ENCODE measurements around the gene LPP. TPM values are rescaled to one million over a fixed set of nuclear protein-coding genes. Genes with fewer than 3 reads are reported as not detected.

LPP gene
- total and polyA plus RNA-seq, 2 of the 13 experiments (the other 11 are each of a cell fraction or from before 2014, with no cell fraction given): 19.2 to 29.9 TPM

GRCh38 chr3:188153437-188154013 lies 432 bp upstream of the LPP start (continued):
- TF ChIP-seq ZNF274 (CRISPR knock-in tag; IDR thresholded peaks at IDR 0.05) (peak; percentile 32; the same call in 1 of the 2 replicates), CREM (IDR thresholded peaks at IDR 0.05) (peak; percentile 58; the same call in 1 of the 2 replicates), CREM (CRISPR knock-in tag; IDR thresholded peaks at IDR 0.05) (no peak), ZNF704 (CRISPR knock-in tag; IDR thresholded peaks at IDR 0.05; ENCODE audit: borderline replicate concordance) (0 out of 2 replicates have a peak, but pooled peaks have one; percentile 8), ELF3 (CRISPR knock-in tag; IDR thresholded peaks at IDR 0.05) (peak; percentile 43), SMARCE1 (IDR thresholded peaks at IDR 0.05; ENCODE audit: borderline replicate concordance) (no peak), BCL6 (CRISPR knock-in tag; IDR thresholded peaks at IDR 0.05) (peak; percentile 66), DZIP1 (CRISPR knock-in tag; IDR thresholded peaks at IDR 0.05) (no peak), CCDC6 (CRISPR knock-in tag; IDR thresholded peaks at IDR 0.05) (no peak), RFXANK (CRISPR knock-in tag; IDR thresholded peaks at IDR 0.05) (peak; percentile 34; the same call in 1 of the 2 replicates), ISL2 (CRISPR knock-in tag; IDR thresholded peaks at IDR 0.05) (no peak), POLR2A (IDR thresholded peaks at IDR 0.05; ENCODE audit: insufficient read depth in 1 of 2, low read depth in 2 of 2, low read length in 2 of 2) (no peak; a peak in 2 of 4 replicates), ZUFSP (CRISPR knock-in tag; IDR thresholded peaks at IDR 0.05; ENCODE audit: borderline replicate concordance) (no peak), PITX1 (CRISPR knock-in tag; IDR thresholded peaks at IDR 0.05) (0 out of 2 replicates have a peak, but pooled peaks have one; percentile 19), THRA (CRISPR knock-in tag; IDR thresholded peaks at IDR 0.05; ENCODE audit: borderline replicate concordance) (0 out of 2 replicates have a peak, but pooled peaks have one; percentile 17), ZNF784 (CRISPR knock-in tag; IDR thresholded peaks at IDR 0.05; ENCODE audit: borderline replicate concordance) (no peak)
